ENCODE data around the gene FBP2.

DNA sequence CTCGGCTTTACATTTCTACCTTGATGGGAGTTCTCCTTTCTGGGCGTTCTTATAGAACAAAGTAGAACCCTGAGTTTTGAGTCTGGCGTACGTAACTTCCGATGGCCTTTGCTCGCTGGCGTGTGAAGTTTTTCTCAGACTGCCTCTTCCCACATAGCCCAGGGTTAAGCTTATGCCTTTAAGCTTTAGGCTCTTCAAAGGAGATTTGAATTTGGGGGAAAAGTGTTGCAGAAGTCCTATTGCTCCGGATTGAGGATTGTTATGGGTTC, 13.7 kb upstream of the FBP2 start:
- TF ChIP-seq, protein P1, sequence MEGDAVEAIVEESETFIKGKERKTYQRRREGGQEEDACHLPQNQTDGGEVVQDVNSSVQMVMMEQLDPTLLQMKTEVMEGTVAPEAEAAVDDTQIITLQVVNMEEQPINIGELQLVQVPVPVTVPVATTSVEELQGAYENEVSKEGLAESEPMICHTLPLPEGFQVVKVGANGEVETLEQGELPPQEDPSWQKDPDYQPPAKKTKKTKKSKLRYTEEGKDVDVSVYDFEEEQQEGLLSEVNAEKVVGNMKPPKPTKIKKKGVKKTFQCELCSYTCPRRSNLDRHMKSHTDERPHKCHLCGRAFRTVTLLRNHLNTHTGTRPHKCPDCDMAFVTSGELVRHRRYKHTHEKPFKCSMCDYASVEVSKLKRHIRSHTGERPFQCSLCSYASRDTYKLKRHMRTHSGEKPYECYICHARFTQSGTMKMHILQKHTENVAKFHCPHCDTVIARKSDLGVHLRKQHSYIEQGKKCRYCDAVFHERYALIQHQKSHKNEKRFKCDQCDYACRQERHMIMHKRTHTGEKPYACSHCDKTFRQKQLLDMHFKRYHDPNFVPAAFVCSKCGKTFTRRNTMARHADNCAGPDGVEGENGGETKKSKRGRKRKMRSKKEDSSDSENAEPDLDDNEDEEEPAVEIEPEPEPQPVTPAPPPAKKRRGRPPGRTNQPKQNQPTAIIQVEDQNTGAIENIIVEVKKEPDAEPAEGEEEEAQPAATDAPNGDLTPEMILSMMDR (IDR thresholded peaks at IDR 0.05; ENCODE audit: insufficient read depth, low read length, poor library complexity, severe bottlenecking) = no peak
- no peak for TF ChIP-seq EZH2phosphoT487 (conservative IDR thresholded peaks at IDR 0.05; ENCODE audit: low read length)

Measured in SU-DHL-6 (cell line).